GM12864 (cell line): Measurements from ENCODE around the gene TEAD1.

ENCODE experiments used
- DNase-seq: peaks from one replicate; pipeline ENCODE4 v3.0.0-alpha.2; 2011; ENCODE audit warnings: low read depth
- H3K4me3 ChIP-seq: 2 replicates; pipeline ENCODE4 v1.5.1; 2011; ENCODE audit warnings: mild to moderate bottlenecking, low read depth, low read length, control low read depth
- CTCF ChIP-seq: IDR thresholded peaks from 2 replicates; pipeline ENCODE4 v1.5.1; 2011; ENCODE audit warnings: low read depth, mild to moderate bottlenecking, moderate library complexity, low read length, control low read depth, inconsistent platforms; ENCODE audit errors: missing control alignments

TEAD1 gene

GRCh38 chr11:12966002-12966401, 291.8 kb downstream of the TEAD1 start:
- DNase-seq, result no peak
- H3K4me3 ChIP-seq, result no peak overlapping the region
- no peak for TF ChIP-seq CTCF

GRCh38 chr11:12968101-12968500, 293.9 kb downstream of the TEAD1 start:
- TF ChIP-seq CTCF, result no peak
- no peak for DNase-seq
- H3K4me3 ChIP-seq, result no peak overlapping the region

GRCh38 chr11:12968826-12969225, 294.6 kb downstream of the TEAD1 start:
- no peak for TF ChIP-seq CTCF
- H3K4me3 ChIP-seq, result no peak overlapping the region
- DNase-seq, result no peak

- no peak for TF ChIP-seq CTCF
- no peak for DNase-seq
- H3K4me3 ChIP-seq, result no peak overlapping the region
These were observed 297.7 kb downstream of the TEAD1 start for GRCh38 chr11:12971955-12972354.

GRCh38 chr11:12973528-12974181, 299.4 kb downstream of the TEAD1 start:
- no peak for TF ChIP-seq CTCF
- H3K4me3 ChIP-seq, result no peak overlapping the region
- DNase-seq, result no peak

- no peak overlapping the region for H3K4me3 ChIP-seq
- no peak for DNase-seq
- TF ChIP-seq CTCF, result no peak
These were observed 301.0 kb downstream of the TEAD1 start for GRCh38 chr11:12975195-12975594.
